ENCODE measurements around the gene COL4A2.
A peak's percentile ranks its signal among the peaks of the same experiment; 100 is the strongest.

The COL4A2 gene

DNA sequence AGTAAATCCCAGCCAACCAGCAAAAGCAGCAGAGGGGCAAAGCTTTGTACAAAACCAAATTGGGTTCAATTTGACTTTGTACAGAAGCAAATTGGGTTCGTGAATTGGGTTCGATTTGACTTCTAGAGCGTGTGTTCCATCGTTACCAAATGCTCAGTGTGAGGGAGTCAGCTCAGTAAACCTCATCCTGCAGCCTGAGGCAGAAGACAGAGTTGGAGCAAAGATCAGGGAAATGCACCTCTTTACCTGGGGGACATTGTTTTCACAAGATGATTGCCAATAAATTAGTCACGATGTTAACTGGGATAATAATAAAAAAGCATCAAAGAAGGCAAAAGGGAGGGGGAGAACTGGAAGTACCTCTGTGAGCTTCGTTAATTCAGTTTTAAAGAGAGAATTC, 252.9 kb downstream of the COL4A2 start:
- Mint-ChIP-seq H3K4me3 (peak overlapping the region; percentile 82), H3K9me3 (no peaks in the 10 kb centered on the region), H3K36me3 (no peaks in the 10 kb centered on the region), H3K4me1 (peaks cover 26% of the 10 kb centered on the region), H3K27ac (no peak overlapping the region)
- DNase-seq (ENCODE audit: low spot score in 2 of 2) (no peak), ATAC-seq (no peak)

DNA sequence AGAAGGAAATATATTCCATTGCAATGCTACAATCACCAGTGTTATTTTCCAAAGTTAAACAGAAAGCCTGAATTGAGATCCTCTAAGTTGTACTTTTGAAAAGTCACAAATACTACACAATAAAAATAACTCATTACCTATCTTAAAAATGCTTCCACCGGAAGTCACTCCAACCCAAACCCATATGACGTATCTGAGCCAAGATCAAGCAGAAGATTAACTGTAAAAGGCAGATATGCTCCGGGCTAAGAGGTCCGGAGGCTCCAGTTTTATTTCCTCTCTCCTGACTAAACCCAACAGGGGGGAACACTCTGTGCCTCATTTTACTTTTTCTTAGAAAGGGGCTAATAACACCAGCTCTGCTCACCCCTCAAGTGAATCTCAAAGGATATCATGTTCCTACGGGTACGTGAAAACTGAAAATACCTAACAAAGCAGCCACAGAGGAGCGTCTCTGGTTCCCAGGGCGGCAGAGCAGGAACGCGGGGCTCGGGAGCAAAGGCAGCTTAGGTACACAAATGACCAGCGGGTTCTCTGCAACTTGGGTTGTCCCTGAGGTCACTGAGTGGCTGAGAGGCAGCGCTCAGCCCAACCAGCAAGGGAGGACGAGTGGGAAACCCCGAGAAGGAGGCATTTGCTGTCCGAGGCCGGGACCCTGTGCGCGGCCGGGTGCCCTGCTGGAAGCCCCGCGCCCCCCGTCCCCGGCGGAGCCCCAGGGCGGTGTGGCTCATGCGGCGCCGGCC, 253.7 kb downstream of the COL4A2 start:
- Mint-ChIP-seq H3K4me3 (peak overlapping the region; percentile 82), H3K36me3 (no peaks in the 10 kb centered on the region), H3K27ac (no peak overlapping the region), H3K4me1 (peaks cover 20% of the 10 kb centered on the region), H3K9me3 (no peaks in the 10 kb centered on the region)
- DNase-seq (ENCODE audit: low spot score in 2 of 2) (peak in 1 of 2 donors; percentile 56), ATAC-seq (no peak)

DNA sequence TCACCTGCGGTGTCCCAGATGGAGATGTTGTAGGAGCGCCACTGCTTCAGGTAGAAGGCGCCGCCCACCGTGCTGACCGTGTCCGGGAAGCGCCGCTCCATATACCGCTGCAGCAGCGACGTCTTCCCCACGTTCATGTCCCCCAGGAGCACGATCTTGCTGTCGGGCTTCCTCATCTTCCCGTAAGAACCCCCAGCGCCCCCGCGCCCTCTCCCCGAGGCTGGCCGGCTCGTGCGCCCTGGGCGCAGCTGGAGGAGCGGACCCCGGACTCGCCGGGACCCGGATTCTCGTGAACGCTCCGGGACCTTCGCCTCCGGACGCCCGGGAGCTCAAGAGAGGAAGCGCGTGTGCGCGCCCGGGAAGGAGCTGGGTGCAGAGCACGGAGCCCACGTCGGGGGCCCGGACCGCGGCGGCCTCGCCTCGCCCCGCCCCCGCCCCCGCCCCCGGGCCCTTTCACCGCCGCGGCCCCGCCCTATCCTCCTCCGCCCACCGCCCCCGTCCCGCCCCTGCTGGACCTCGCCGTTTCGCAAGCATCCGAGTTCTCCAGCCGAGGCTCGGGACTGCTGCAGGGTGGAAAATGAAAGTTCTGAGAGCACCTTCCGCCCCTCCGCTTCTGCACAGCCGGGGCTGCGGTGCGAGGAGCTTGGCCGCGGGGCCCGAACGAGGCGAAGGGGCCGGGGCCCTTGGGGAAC, 254.4 kb downstream of the COL4A2 start, which contains the start of gene RAB20:
Gene RAB20, minus strand, starts transcription at position 379 of the 692 bp plus-strand sequence. Its CDS starts 203 bp downstream, at position 176.
- no peaks in the 10 kb centered on the region for H3K9me3 Mint-ChIP-seq
- peak within 1 kb of the TSS; percentile 41 for H3K27ac Mint-ChIP-seq
- peak within 1 kb of the TSS; percentile 82 for H3K4me3 Mint-ChIP-seq
- H3K4me1 Mint-ChIP-seq = peaks cover 16% of the 10 kb centered on the region
- ATAC-seq (peak; percentile 70), DNase-seq (ENCODE audit: low spot score in 2 of 2) (peak; percentile 16 to 72)
- H3K36me3 Mint-ChIP-seq = no peaks in the 10 kb centered on the region

DNA sequence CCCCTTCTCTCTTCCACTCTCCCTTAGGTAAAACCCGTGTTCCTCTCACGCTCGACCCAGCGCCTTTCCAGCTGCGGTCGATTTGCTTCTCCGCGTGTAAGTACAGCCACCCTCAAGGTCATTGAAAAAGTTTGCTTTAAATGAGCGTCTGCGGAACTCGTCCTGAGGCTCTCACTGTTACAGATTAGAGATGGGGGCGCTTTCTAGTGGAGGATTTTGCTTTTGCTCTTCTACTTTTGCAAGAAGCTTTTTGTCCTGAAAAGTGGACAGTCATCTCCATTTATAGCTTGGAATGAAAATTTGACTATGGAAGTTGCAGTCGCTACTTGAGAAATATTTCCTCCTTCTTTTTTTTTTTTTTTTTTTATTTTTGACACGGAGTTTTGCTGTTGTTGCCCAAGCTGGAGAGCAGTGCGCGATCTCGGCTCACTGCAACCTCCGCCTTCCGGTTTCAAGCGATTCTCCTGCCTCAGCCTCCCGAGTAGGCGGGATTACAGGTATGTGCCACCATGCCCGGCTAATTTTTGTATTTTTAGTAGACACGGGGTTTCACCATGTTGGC, 255.0 kb downstream of the COL4A2 start:
- no peak for ATAC-seq
- peak overlapping the region; percentile 41 for H3K27ac Mint-ChIP-seq
- H3K4me3 Mint-ChIP-seq = peak overlapping the region; percentile 82

More for the DNA sequence above, 255.0 kb downstream of the COL4A2 start:
- no peaks in the 10 kb centered on the region for H3K9me3 Mint-ChIP-seq
- peaks cover 16% of the 10 kb centered on the region for H3K4me1 Mint-ChIP-seq
- no peaks in the 10 kb centered on the region for H3K36me3 Mint-ChIP-seq
- no peak for DNase-seq (ENCODE audit: low spot score in 2 of 2)

Measured in stimulated activated effector memory CD8-positive, alpha-beta T cell treated with anti-CD3 and anti-CD28 coated beads, Interleukin-12 subunit alpha, Interleukin-12 subunit beta, amount 100 ng/mL, for 72 hours (primary cell).